Esophagus squamous epithelium (tissue), 5 donors: ENCODE results near the gene SLC51A. TPM values are rescaled to one million over a fixed set of nuclear protein-coding genes. Genes with fewer than 3 reads are reported as not detected.
"Not testable (repeated sequence)": the region's sequence is repeated elsewhere in the genome, so short reads cannot be mapped to it uniquely, and the experiment has no call there.

Experiments
- DNase-seq: peaks from one replicate; lab custom pipeline; 2025; lab: John Stamatoyannopoulos, UW
- H3K27ac ChIP-seq, 4 donors: fragments of 200-600 bp; sonication (generic); one replicate each; pipeline ENCODE4 v1.5.1; 2016 to 2019; ENCODE audit warnings: mild to moderate bottlenecking in 1 of 4
- H3K27me3 ChIP-seq, 4 donors: fragments of 200-600 bp; sonication (generic); 1 replicate in 3 of 4; 2 replicates in 1 of 4; pipeline versions ENCODE4 v1.5.1 to v1.6.0; 2017 to 2021; ENCODE audit warnings: antibody characterized with exemption in 1 of 4
- H3K36me3 ChIP-seq, 3 donors: fragments of 200-600 bp; sonication (generic); one replicate each; pipeline ENCODE4 v1.5.1; 2016 to 2019
- H3K4me1 ChIP-seq, 3 donors: fragments of 200-600 bp; sonication (generic); one replicate each; pipeline ENCODE4 v1.5.1; 2017 to 2019
- H3K4me3 ChIP-seq, 4 donors: fragments of 200-600 bp; sonication (generic); 1 replicate in 3 of 4; 2 replicates in 1 of 4; pipeline ENCODE4 v1.5.1; 2016 to 2019; ENCODE audit warnings: mild to moderate bottlenecking in 2 of 4, moderate library complexity in 1 of 4
- H3K9me3 ChIP-seq, 3 donors: fragments of 200-600 bp; sonication (generic); one replicate each; pipeline ENCODE4 v1.5.1; 2016 to 2019
- POLR2A ChIP-seq, 4 donors: fragments of 450-650 bp; IDR thresholded peaks; one replicate each; pipeline ENCODE4 v1.6.1; 2017; ENCODE audit warnings: antibody characterized with exemption in 4 of 4, mild to moderate bottlenecking in 4 of 4, moderate library complexity in 3 of 4
- WGBS, 2 donors: methylation state at CpG; one replicate each; pipeline ENCODE4 v1.1.5; 2018; 5-methylcytosine and 5-hydroxymethylcytosine counted together
- intact Hi-C: fragments of 100-400 bp; cut with DNase I; formaldehyde crosslinking; loops from one replicate; pipeline ENCODE4 v1.15.0; 2022
- total RNA-seq, 4 donors: library from RNA; depleted of rRNA; stranded (reverse); fragments of >200 nt; gene quantifications; one replicate each; pipeline ENCODE4 v1.1.0, GENCODE V29; 2016
- TF ChIP-seq, protein P1 (sequence below), 6 experiments: fragments of 450-650 bp in 4 of 6; fragments of 200-600 bp in 2 of 6; sonication (generic) in 2 of 6; IDR thresholded peaks; one replicate each; pipeline ENCODE4 v1.5.1; 2016 to 2019; ENCODE audit warnings: antibody characterized with exemption in 6 of 6, mild to moderate bottlenecking in 4 of 6, moderate library complexity in 4 of 6
- donor health status: DM: yes; HTN: yes; CAD: no.

Gene SLC51A
- total RNA-seq, 4 donors from 2014 or later = 1.1 TPM; not detected in 3

DNA sequence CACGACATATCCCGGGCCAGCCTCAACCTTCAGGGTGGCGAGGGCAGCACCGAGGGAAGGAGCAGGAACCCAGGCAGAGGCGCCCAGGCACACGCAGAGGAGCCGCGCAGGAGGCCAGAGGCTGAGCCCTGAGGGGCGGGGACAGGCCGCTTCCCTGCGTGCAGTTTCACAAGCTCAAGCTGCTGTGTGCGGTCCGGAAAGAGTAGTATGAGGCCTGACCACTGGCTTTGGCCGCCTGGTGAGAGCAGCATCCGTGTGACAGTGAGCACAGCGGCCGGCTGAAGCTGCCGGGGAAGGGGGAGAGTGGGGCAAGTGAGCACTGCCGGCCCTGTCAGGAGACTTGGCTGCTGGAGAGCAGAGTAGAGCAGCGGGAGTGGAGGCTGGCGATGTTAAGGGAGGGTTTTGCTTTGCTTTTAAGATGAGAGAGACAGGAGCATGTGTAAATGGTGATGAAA is 13.8 kb upstream of the SLC51A start:
- intact Hi-C loops = no loop called here
- no peak for DNase-seq
- Histone ChIP-seq H3K36me3 (no peaks in the 10 kb centered on the region), H3K27ac (no peak overlapping the region), H3K27me3 (peaks cover 0 to 18% (median 0%) of the 10 kb centered on the region in 4 donors), H3K4me1 (peaks cover 0 to 6% (median 3%) of the 10 kb centered on the region in 3 donors), H3K9me3 (no peaks in the 10 kb centered on the region), H3K4me3 (no peak overlapping the region)
- no peak for TF ChIP-seq POLR2A (IDR thresholded peaks at IDR 0.05)
- TF ChIP-seq, protein P1, sequence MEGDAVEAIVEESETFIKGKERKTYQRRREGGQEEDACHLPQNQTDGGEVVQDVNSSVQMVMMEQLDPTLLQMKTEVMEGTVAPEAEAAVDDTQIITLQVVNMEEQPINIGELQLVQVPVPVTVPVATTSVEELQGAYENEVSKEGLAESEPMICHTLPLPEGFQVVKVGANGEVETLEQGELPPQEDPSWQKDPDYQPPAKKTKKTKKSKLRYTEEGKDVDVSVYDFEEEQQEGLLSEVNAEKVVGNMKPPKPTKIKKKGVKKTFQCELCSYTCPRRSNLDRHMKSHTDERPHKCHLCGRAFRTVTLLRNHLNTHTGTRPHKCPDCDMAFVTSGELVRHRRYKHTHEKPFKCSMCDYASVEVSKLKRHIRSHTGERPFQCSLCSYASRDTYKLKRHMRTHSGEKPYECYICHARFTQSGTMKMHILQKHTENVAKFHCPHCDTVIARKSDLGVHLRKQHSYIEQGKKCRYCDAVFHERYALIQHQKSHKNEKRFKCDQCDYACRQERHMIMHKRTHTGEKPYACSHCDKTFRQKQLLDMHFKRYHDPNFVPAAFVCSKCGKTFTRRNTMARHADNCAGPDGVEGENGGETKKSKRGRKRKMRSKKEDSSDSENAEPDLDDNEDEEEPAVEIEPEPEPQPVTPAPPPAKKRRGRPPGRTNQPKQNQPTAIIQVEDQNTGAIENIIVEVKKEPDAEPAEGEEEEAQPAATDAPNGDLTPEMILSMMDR (IDR thresholded peaks at IDR 0.05) = no peak
- WGBS, 2 donors = 61 to 65% methylated on average over 6 to 21 of the region's 21 CpGs

DNA sequence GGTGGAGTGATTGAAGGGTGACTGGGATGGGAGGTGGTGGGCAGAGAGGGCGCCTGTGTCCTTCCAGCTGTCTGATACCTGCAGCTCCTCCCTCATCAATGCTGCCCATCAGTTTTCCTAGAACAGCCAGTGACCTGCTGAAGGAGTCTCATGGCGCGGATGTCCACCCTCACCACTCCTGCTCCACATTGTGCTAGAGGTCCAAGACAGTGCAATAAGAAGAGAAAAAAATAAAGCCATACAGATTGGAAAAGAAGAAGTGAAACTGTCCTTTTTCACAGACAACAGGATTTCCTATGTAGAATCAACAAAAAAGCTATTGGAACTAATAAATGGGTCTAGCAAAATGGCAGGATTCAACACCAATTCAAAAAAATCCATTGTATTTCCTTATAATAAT is 12.5 kb upstream of the SLC51A start:
- WGBS, 2 donors = 80 to 89% methylated on average over 3 of the region's 3 CpGs
- H3K36me3 ChIP-seq = no peaks in the 10 kb centered on the region
- no peaks in the 10 kb centered on the region for H3K9me3 ChIP-seq
- H3K27me3 ChIP-seq = peaks cover 0 to 26% (median 0%) of the 10 kb centered on the region in 4 donors
- no peak for DNase-seq
- H3K4me1 ChIP-seq = peaks cover 0 to 15% (median 3%) of the 10 kb centered on the region in 3 donors
- H3K4me3 ChIP-seq = no peak overlapping the region
- H3K27ac ChIP-seq = no peak overlapping the region
- TF ChIP-seq POLR2A (IDR thresholded peaks at IDR 0.05) = no peak
- TF ChIP-seq, protein P1 (IDR thresholded peaks at IDR 0.05) = no peak
- intact Hi-C loops = no loop called here

DNA sequence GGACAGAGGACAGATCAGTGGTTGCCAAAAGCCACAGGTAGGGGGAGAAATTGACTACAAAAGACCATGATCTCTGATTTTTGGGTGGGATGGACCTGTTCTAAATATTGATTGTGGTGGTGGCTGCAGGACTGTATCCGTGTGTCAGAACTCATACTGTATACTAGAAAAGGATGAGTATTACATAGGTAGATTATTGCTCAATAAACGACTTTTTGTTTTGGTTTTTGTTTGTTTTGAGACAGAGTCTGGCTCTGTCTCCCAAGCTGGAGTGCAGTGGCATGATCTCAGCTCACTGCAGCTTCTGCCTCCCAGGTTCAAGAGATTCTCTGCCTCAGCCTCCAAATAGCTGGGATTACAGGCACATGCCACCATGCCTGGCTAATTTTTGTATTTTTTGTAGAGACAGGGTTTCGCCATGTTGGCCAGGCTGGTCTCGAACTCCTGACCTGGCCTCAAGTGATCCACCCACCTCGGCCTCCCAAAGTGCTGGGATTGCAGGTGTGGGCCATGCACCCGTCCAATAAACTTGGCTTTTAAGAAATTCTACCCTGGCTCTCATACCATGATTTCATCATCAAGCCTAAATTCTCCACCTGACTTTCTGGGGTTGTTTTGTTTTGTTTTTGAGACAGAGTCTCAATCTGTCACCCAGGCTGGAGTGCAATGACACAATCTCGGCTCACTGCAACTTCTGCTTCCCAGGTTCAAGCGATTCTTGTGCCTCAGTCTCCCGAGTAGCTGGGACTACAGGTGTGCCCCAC is 10.7 kb upstream of the SLC51A start:
- H3K36me3 ChIP-seq, H3K27ac ChIP-seq, H3K4me3 ChIP-seq, DNase-seq, intact Hi-C loops, H3K9me3 ChIP-seq: not testable (repeated sequence)
- peaks cover 0 to 15% (median 3%) of the 10 kb centered on the region in 3 donors for H3K4me1 ChIP-seq
- H3K27me3 ChIP-seq = peaks cover 0 to 26% (median 0%) of the 10 kb centered on the region in 4 donors
- WGBS, 2 donors = 71 to 82% methylated on average over 9 of the region's 9 CpGs

DNA sequence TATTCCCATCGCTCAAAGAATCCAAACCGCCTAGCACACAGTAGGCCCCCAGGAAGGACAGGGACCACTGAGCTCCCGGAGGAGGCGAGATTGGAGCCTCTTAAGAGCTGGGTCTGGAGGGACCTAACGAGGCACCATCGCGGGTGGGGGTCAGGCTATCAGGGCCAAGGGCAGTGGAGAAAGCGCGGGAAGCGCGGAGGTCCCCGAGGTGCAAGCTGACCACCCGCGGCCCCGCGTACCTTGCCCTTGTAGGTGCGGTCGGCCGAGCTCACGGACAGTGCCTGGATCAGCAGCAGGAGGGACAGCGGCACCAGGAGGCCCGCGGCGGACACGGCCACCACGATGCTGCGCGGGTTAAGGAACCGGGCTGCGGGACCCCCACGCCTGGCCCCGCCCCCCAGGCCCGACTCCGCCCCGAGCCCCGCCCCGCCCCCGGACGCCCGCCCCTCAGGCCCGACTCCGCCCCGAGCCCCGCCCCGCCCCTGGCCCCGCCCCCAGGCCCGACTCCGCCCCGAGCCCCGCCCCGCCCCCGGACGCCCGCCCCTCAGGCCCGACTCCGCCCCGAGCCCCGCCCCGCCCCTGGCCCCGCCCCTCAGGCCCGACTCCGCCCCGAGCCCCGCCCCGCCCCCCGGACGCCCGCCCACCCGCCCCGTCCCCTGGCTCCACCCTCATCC is 9.0 kb upstream of the SLC51A start:
- DNase-seq = no peak
- Histone ChIP-seq H3K4me1 (peaks cover 0 to 15% (median 3%) of the 10 kb centered on the region in 3 donors), H3K27ac (no peak overlapping the region), H3K4me3 (peak overlapping the region in 3 of 4 donors; percentile 36 to 58 (median 40)), H3K9me3 (no peaks in the 10 kb centered on the region), H3K36me3 (no peaks in the 10 kb centered on the region), H3K27me3 (peaks cover 0 to 19% (median 0%) of the 10 kb centered on the region in 4 donors)
- intact Hi-C loops = no loop called here
- WGBS, 2 donors = 19 to 60% methylated on average over 1 to 10 of the region's 70 CpGs
- TF ChIP-seq, protein P1 (IDR thresholded peaks at IDR 0.05) = no peak
- no peak for TF ChIP-seq POLR2A (IDR thresholded peaks at IDR 0.05)

DNA sequence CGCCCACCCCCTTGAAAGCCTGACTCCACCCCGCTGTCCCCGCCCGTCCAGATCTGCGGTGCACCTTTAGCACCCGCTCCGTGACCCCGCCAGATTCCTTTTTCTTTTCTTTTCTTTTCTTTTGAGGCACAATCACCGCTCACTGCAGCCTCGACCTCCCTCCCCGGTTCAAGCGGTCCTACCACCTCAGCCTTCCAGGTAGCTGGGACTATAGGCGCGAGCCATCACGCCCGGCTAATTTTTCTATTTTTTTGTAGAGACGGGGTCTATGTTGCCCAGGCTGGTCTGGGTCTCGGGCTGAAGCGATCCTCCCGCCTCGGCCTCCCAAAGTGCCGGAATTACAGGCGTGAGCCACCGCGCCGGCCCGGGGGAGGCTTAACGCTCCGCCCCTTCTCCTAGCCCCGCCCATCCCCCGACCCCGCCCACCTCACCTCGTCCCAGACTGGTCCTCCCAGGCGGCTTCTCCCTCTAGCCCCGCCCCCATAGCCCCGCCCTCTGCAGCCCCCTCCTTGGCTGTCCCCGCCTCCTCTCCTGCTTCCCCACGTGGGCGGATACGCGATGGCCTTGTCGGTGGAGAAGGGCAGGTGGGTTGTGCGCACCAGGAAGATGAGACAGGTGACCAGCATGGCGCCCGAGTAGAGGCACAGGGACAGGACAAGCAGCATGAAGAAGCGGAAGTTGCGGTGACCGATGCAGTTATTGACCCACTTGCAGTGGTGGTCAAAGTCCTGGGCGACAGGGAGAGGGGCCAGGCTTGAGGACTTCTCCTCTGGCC is 8.3 kb upstream of the SLC51A start:
- H3K4me3 ChIP-seq = peak overlapping the region; percentile 25 to 58 (median 38)
- H3K27ac ChIP-seq = no peak overlapping the region
- intact Hi-C loops = no loop called here
- no peak for DNase-seq
- H3K36me3 ChIP-seq = no peaks in the 10 kb centered on the region
- TF ChIP-seq, protein P1 (IDR thresholded peaks at IDR 0.05) = no peak
- no peak for TF ChIP-seq POLR2A (IDR thresholded peaks at IDR 0.05)
- peaks cover 0 to 13% (median 0%) of the 10 kb centered on the region in 4 donors for H3K27me3 ChIP-seq
- peaks cover 0 to 15% (median 3%) of the 10 kb centered on the region in 3 donors for H3K4me1 ChIP-seq
- WGBS, 2 donors = 18 to 36% methylated on average over 14 to 18 of the region's 49 CpGs
- no peaks in the 10 kb centered on the region for H3K9me3 ChIP-seq
